NCI-H1694 treated with DMSO at 0.1 percent for 48 hours (cell line): Measurements from ENCODE around the gene CNGB1.
"Not testable (repeated sequence)": the region's sequence is repeated elsewhere in the genome, so short reads cannot be mapped to it uniquely, and the experiment has no call there.

ENCODE experiments used
- DNase-seq: peaks from one replicate; lab custom pipeline; 2025; lab: John Stamatoyannopoulos, UW

Gene CNGB1

DNA sequence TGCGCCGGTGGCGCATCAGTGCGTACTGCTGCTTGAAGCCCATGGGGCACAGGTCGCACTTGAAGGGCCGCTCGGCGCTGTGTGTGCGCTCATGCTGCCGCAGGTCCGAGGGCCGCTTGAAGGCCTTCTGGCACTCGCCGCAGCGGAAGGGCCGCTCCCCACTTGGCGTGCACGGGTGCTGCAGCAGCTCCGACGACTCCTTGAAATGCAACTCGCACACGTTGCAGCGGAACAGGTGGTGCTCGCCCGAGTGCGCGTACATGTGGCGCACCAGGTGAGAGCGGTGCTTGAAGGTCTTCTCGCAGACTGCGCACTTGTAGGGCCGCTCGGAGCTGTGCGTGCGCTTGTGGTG, 26.2 kb upstream of the CNGB1 start:
- DNase-seq, result no peak

DNA sequence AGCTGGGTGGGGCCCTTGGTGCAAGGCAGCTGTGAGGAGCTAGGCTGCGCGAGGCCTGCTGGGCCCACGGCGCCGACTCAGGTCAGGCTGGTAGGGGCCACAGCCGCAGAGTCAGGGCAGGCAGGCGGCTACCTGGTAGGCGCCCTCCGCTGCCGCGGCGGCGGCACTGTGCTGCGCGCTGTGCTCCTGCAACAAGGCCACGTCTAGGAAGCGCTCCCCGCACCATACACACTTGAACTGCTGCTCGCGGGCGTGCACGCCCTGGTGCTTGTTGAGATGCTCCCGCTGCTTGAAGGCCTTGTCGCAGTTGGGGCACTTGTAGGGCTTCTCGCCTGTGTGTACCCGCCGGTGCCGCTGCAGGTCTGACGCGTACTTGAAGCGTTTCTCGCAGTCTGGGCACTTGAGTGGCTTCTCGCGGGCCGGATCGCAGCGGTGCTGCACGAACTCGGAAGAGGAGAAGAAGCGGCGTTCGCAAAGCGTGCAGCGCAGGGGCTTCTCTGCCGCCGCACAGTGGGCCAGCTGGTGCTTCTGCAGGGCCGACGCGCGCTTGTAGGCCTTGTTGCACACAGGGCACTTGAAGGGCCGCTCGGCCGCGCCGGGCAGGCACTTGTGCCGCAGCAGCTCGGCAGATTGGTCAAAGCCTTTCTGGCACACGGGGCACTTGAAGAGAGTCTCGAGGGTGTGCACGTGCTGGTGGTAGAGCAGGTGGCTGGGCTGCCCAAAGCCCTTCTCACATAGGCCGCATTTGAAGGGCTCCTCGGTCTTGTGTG, 25.7 kb upstream of the CNGB1 start:
- no peak for DNase-seq

DNA sequence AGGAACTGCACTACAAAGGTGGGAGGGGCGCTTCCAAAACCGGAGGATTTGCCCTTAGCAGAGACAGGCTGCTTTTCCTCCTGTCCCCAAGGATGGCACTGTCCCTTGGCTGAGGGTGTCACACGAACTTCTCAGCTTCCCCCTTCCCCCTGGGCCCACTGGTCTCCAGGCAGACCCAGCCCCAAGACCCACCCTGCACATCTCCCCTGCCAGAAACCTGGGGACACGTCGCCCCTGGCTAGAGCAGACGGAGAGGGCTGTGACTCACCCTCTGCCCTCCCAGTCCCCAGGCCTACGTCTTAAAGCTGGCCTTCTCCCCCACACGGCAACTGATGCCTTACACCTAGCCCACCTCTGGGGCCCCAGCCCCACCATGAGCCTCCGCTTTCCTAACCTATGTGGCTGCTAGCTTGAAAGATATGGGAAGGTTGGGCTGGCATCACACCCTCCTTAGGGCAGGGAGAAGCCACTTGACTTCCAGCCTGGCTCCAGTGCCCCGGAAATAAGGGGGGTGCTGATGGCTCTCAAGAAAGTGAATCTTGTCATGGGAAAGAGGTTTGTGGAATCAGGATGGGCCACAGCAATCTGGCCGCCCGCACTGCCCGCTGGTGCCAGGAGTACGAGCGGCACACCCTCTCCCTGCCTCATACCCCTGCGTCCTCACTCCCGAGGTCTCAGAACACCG, 24.9 kb upstream of the CNGB1 start:
- no peak for DNase-seq

DNA sequence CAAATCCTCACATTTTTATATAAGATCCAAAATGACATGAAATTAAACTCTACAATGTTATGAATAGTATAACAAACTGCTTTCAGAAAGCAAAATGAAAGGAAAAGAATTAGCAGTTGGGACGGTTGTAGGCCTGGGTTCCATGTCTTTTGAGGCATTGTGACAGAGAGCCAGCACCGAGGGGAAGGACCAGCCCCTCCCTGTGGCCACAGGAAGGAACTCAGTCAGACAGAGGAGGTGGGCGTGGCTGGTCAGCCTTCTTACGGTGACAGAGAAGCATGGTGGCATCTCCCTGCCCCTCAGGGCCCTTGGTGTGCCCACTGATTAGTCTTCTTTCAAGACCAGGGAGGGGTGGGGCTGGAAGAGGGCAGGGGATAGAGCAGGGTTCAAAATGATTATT, 23.9 kb upstream of the CNGB1 start:
- DNase-seq, result no peak

DNA sequence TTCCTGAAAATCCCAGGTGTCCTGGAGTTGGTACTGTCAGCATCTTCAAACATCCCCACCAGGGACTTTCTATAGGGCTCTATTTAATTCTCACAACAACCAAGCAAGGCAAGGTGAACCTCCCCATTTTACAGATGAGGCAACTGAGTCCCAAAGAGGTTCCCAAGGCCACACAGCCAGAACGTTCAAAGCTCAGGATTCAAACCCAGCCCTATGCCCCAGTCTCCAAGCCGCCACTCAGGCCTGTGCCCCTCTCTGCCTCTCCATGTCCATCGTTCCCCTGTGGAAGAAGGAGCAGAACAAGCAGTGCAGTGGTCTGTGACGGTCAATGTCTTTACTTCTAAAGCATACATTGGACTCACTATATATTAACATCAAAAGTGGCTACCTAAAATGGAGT, 23.4 kb upstream of the CNGB1 start:
- DNase-seq, result no peak

DNA sequence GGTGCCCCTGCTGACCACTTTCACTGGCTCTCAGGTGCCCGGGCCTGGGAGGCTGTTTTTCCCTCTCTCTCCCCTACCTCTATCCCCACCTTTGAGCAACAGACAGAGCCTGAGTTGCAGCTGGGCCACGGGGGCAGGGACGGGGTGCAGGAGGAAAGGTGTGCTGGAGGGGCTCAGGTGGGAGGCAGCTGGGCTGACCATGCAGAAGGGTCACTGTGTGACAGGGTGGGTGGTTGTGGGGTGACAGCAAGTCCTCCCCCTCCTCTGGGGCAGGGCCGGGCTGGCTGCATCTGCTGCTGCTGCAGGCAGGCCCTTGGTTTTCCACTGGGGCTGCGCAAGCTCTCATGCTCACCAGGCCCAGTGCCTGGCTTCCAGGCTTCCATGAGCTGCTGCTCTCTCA, 23.0 kb upstream of the CNGB1 start:
- no peak for DNase-seq

DNA sequence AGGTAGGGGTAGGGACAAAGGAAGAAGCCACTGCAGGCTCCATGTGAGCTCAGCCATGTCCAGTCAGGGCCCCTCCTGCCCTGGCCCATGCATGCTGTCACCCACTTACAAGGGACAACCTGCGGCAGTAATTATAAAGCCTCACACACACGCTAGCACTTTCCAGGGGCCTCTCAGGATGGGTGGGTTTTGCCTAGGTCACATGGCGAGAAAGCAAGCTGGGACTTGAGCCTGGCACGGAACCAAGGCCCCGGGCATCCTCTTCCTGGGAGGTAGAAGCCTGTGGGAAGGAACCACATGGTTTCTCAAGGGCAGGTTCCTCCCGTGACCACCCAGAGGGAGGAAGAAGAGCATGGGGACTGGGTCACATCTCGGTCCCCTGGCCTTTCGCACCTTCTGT, 22.5 kb upstream of the CNGB1 start:
- DNase-seq, result peak; percentile 41

DNA sequence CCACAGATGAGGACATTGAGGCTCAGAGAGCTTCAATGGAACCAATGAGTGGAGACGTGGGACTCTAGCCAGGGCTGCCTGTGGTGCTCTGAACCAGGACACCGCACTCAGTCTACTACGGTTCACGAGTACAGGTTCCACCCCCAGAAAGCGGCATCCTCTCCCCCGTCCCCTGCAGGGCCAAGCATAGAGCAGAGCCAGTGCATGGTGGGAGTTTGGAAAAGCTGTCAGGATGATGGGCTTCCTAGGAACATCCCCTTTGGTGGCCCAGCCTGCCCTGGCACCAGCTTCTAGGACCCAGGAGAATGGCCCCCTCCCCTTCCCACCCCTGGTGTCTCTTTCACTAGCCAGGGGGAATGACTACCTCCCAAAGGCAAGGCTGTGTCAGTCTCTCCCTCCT, 21.2 kb upstream of the CNGB1 start:
- DNase-seq, result no peak

DNA sequence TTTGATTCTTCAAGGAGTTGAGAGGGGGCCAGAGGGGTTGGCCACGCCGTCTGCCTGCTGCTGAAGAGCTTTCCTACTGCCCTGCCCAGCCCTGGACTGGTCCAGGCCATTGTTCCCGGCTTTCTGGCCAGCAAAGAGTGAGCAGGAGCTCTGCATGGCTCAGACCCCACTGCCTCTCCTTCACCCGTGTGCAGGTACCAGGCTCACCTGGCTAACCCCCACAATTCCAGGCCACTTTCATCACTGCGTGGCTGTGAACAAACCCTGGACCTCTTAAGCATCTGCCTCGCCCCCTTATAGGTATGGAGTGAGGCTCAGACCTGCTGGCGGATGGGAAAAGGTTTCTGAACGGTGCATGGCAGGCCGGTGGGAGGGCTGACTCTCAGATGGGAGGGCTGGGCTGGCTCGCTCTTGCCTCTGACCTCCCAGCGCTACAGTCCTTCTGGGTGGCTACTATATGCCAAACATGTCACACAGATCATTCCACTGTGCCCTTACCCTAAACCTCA, 20.7 kb upstream of the CNGB1 start:
- DNase-seq, result no peak

DNA sequence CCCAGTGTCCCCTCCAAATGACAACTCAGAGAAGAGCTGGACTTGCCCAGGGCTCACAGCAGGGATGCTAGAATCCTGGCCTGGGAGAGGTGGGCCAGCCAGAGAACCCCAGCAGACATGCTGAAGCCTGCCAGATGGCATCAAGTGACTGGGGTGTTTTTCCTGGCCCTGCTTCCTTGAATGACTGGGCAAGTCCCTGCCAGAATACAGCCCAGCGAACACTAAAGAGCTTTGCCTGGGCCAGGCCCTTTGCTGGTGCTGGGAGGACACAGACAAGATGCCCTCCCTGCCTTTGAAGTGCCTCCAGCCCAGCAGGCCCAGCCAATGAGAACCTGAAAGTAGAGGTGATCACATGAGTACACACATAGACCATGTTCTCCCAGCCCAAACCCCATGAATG, 18.0 kb upstream of the CNGB1 start:
- no peak for DNase-seq

DNA sequence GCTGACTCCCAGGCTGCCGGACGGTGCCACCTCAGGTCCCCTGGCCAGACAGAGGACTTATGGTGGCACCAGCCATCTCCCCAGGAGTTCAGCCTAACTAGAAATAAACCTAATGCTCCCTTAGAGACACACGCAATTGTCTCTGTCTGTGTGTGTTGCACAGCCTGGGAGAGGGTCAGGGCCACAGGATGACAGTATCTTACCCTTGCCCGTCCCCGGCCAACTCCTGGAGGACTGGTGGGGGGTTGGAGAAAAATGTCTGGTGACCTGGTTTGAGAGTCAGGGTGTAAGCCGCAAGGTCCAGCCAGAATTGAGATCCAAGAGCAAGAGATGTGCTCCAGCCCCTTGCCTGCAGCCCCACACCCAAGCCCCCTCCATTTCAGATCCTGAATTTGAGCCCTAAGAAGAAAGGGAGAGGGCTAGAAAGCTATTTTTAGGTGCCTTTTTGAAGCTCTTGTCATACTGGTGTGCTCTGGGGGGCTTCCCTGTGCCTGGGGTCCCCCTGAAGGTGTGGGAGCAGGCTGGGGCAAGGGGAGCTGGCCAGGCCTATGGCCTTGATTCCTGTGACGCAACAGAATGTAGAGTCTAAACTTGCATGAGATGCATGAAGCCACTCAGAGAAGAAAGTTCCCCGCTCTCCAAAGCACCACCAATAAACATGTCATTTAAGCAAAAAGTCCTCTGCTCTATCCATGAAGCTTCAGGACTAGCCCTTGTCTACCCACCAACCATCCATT, 16.7 kb upstream of the CNGB1 start:
- DNase-seq, result no peak

DNA sequence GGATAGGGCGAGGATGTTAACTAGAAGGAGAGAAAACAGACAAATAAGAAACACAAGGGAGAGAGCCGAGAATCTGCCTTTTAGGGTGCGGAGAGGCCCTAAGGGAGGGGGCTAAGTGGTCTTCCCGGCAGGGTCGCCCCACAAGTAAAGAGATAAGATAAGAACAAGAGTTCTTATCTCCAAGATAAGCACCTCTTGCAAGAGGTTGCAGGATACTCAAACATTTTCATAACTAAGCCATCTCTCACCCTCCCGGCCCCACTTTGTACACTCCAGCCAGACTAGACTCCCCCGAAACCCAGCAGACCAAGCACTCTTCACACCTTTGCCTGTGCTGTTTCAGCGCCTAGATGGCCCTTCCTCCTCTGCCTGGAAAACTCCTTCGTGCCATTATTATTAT, 15.3 kb upstream of the CNGB1 start:
- DNase-seq, result no peak

DNA sequence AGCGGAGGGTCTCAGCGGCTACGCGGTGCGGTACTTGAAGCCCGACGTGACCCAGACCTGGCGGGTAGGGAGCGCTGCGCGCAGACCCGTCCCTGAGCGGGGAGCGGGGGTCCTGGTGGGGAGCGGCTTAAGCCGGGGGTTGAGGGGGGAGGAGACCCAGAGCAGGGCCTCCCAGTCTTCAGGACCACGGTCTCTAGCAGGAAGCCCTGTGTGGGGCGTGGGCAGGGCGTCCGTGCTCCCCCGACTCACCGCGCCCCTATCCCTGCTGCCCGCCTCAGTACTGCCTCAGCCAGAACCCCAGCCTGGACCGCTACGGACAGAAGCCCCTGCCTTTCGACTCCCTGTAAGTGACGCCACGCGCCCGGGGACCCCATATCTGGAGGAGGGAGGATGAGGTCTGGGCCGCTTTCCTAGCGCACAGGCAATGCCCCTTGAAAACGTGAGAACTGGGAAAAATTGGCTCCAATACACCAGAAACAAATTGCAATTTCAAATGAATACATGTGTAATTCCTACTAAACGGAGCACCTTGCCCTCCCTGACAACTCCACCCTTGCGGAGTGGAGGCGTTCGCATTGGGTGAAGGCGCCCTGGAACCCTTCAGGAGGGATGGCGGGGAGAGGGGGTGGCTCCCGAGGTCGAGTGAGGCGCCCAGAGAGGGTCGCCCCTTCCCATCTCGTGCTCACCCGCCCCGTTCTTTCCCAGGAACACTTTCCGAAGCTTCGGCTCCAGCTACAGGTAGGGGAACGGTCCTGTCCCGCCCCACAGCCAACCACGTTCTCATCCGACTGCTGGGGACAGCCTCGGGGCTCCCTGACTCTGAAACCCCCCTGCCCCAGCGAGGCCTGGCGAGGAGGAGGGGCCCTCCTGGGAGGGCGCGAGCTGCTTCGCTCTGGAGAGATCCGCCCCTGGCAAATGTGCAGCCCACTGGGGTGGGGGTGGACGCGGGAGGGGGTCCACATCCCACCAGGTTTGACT, 14.6 kb upstream of the CNGB1 start:
- no peak for DNase-seq

DNA sequence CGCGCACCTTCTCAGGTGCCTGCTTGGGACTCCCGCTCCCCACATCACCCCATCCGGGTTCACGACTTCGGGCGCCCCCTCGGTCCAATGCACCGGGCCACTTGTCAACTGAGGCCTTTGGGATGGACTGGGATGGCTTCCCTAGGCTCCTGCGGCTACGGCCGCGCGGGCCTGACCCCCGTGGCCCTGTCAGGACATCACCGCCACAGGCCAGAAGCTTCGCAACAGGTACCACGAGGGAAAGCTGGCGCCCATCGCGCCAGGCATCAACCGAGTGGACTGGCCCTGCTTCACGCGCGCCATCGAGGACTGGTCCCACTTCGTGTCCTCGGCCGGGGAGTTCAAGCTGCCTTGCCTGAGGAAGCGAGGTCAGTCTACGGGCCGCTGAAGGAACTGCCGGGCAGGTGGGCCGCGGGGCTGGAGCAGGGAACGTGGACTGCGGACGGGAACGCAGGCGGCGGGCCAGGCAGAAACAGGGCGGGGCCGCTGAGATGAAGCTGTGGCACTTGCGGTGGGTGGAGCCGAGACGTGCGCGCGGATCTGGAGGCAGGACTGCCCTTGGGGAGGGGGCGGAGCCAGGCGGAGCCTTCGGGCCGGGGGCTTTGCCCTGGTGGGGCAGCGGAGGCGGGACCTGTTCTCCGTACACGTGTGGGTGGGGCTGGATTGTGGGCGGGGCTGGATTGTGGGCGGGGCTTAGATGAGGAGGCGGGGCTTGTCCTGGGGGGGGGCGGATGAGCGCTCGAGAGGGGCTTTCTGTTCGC, 13.7 kb upstream of the CNGB1 start:
- DNase-seq, result no peak

DNA sequence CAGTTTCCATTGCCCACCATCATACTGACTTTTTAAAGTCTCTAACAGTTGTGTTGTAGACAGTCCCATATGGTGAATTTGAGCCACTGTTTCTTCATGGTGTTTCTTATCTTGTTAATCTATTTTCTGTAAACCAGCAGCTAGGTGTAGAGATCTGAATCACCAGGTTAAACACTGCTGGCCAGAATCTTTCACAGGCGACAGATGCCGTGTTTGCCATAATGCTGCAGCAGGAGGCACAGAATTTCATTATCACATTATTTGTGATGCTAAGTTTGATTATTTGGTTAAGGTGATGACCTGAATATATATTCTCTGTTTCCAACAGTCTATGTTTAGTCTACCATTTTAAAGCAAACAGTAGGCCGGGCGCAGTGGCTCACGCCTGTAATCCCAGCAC, 11.5 kb upstream of the CNGB1 start:
- no peak for DNase-seq

DNA sequence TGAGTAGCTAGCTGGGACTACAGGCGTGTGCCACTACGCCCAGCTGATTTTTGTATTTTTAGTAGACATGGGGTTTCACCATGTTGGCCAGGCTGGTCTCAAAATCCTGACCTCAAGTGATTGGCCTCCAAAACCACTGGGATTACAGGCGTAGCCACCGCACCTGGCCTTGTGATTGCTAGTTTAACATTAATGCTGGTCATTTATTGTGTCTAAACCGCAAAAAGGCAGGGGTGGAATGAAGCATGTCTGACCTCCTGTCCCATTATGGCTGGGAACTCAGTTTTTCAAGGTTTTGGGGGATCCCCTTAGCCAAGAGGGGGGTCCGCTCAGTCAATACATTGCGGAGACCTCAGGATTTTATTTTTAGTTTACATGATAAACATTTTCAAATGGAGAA, 10.7 kb upstream of the CNGB1 start:
- DNase-seq, result no peak

DNA sequence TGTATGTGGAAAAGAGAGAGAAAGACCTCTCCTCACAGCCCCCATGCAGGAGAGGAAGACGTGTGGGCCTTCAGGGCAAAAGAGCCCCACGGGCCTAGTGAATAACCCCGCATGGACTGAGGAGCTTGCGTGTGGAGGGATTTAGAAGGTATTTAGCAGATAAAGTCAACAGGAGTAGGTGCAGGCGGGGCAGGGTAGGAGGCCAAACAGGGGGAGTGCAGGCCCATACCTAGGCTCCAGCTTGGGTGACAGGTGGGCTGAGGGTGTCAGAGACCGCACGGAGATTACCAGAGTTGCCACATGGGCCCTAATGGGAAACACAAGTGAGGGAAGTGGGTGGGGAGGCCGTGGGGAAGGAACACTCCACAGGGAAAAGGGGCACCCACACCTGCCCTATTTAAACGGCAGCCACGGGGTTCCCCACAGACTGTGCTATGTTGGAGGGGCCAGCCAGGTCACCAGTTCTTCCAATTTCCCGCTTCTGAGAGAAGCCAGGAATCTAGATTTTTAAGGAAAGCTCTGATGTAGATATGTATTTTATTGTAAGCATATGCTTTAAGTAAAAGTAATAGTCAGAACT, 8.2 kb upstream of the CNGB1 start:
- no peak for DNase-seq

DNA sequence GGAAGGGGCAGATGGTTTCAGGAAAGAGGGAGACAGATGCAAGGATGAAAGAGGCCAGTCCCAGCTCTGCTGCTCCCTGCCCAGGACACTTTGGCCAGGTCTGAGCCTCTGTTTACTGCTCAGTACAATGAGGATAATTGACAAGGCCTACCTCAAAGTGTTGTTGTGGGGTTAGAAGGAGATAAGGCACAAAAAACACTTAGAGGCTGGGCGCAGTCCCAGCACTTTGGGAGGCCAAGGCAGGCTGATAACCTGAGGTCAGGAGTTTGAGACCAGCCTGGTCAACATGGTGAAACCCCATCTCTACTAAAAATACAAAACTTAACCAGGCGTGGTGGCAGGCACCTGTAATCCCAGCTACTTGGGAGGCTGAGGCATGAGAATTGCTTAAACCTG, 7.1 kb upstream of the CNGB1 start:
- DNase-seq, result not testable (repeated sequence)

DNA sequence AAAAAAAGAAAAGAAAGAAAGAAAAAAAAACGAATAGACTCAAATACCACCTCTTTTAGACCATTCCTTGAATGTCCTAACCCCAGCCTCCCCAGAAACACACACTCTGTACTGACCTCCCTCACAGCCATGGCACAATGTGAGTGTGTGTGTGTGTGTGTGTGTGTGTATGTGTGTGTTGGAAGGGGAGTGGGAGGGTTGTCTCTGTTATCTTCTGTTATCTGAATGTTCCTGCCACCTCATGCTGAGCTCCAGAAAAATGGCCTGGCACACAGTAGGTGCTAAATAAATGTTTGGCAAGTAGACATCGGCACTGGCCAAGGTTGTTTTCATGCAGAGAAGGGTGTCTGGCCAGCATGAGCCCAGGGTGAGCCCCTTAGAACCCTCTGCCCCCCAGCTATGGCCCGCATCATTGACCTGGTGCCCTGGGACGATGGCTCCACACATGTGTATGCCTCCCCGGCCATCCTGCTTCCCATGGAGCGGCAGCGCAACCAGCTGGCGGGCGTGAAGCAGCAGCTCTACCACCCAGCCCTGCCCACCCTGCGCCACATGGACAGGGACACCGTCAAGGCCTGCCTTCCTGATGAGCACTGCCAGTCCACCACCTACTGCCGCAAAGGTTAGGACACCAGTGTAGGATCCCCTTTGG, 6.6 kb upstream of the CNGB1 start:
- DNase-seq, result no peak

DNA sequence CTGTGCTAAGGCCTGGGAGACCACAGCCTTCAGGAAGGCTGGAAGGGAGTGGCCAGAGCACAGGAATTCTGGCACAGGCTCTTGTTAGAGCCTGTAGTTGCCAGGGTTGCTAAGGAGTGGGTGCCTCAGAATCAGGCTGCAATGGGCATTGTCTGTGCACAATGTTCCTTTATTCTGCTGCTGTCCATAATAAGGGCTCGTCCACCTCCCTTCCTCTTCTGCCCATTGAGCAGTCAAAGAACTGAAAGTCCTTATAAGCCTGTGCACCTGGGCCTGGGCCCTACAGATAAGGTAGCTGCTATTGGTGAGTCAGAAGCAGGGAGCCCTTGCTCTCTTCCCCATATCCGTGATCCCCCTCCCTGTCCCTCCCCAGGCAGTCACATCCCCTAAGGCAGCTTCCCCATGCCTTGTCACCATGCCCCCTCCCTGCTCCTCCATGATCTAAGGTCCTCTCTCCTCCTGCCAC, 5.4 kb upstream of the CNGB1 start:
- DNase-seq, result no peak
